H1 (cell line): ENCODE results near the gene ATOH7. TPM values are rescaled to one million over a fixed set of nuclear protein-coding genes. Genes with fewer than 3 reads are reported as not detected.
"Not testable (repeated sequence)": the region's sequence is repeated elsewhere in the genome, so short reads cannot be mapped to it uniquely, and the experiment has no call there.

Experiments used
- CTCF ChIA-PET: fragments of 300-600 bp; sonication (Branson Sonifier 250); formaldehyde crosslinking; loops from one replicate; lab custom pipeline; 2021; ENCODE audit not compliant: partially characterized antibody; lab: Charles Lee
- POLR2A ChIA-PET: fragments of 300-600 bp; sonication (Branson Sonifier 250); formaldehyde crosslinking; loops from one replicate; lab custom pipeline; 2021; ENCODE audit warnings: inconsistent platforms; ENCODE audit not compliant: partially characterized antibody; lab: Charles Lee
- DNase-seq, 2 experiments: peaks; one replicate each; pipeline versions ENCODE4 v3.0.0 to v3.0.0-alpha.2; 2010 to 2022; ENCODE audit warnings: low spot score in 2 of 2, low read depth in 1 of 2, mixed read lengths in 1 of 2
- FAIRE-seq: peaks from 2 replicates; lab custom pipeline; 2011; peaks lifted over from hg19 to GRCh38; lab: Jason Lieb, UNC
- H2AFZ ChIP-seq: 2 replicates; pipeline ENCODE4 v1.8.1; 2012; ENCODE audit warnings: low read length, inconsistent platforms
- H2AK5ac ChIP-seq: 2 replicates; pipeline ENCODE4 v1.6.1; 2013; ENCODE audit warnings: low read depth, low read length
- H2BK120ac ChIP-seq: replicated peaks from 2 replicates; pipeline ENCODE3; 2013; ENCODE audit warnings: low read depth, low read length, inconsistent platforms
- H2BK12ac ChIP-seq: 2 replicates; pipeline ENCODE4 v1.6.1; 2013; ENCODE audit warnings: low read depth, low read length
- H2BK15ac ChIP-seq: 2 replicates; pipeline ENCODE4 v1.6.1; 2013; ENCODE audit warnings: low read length
- H2BK20ac ChIP-seq: 2 replicates; pipeline ENCODE4 v1.6.1; 2013; ENCODE audit warnings: low read length
- H2BK5ac ChIP-seq: 2 replicates; pipeline ENCODE4 v1.6.1; 2013; ENCODE audit warnings: low read depth, low read length
- H3K14ac ChIP-seq: 2 replicates; pipeline ENCODE4 v1.6.1; 2013; ENCODE audit warnings: inconsistent platforms; ENCODE audit not compliant: insufficient read length
- H3K18ac ChIP-seq: 2 replicates; pipeline ENCODE4 v1.6.1; 2013; ENCODE audit warnings: low read length; ENCODE audit errors: extremely low read depth
- H3K23ac ChIP-seq: 2 replicates; pipeline ENCODE4 v1.6.1; 2013; ENCODE audit warnings: inconsistent platforms; ENCODE audit not compliant: insufficient read length
- H3K23me2 ChIP-seq: 2 replicates; pipeline ENCODE4 v1.6.1; 2013; ENCODE audit warnings: low read depth, low read length
- H3K27ac ChIP-seq: 2 replicates; pipeline ENCODE4 v1.6.1; 2011; ENCODE audit warnings: low read depth, low read length, inconsistent platforms
- H3K27me3 ChIP-seq, 4 experiments: replicated peaks in 1 of 4; 1 replicate in 1 of 4; 2 replicates in 3 of 4; pipeline versions ENCODE4 v1.6.1 to v1.8.1; 2011 to 2013; ENCODE audit warnings: low read length in 3 of 4, mild to moderate bottlenecking in 3 of 4, inconsistent platforms in 2 of 4, mixed read lengths in 2 of 4, moderate library complexity in 1 of 4; ENCODE audit not compliant: control insufficient read depth in 3 of 4, insufficient read depth in 3 of 4; ENCODE audit errors: extremely low read depth in 1 of 4
- H3K36me3 ChIP-seq, 4 experiments: 2 replicates each; pipeline versions ENCODE4 v1.6.1 to v1.8.1; 2011 to 2013; ENCODE audit warnings: mild to moderate bottlenecking in 4 of 4, low read length in 3 of 4, moderate library complexity in 2 of 4, control low read depth in 1 of 4, inconsistent platforms in 1 of 4; ENCODE audit not compliant: insufficient read depth in 4 of 4, control insufficient read depth in 2 of 4
- H3K4ac ChIP-seq: replicated peaks from 2 replicates; pipeline ENCODE3; 2013; ENCODE audit warnings: low read length, low read depth, mixed read lengths, inconsistent platforms; ENCODE audit not compliant: insufficient read length
- H3K4me1 ChIP-seq, 4 experiments: replicated peaks in 1 of 4; 1 replicate in 1 of 4; 2 replicates in 3 of 4; pipeline versions ENCODE4 v1.6.1 to v1.8.1; 2011 to 2013; ENCODE audit warnings: low read length in 3 of 4, inconsistent platforms in 2 of 4, mixed read lengths in 1 of 4; ENCODE audit not compliant: insufficient read depth in 4 of 4, control insufficient read depth in 3 of 4
- H3K4me2 ChIP-seq, 2 experiments: 2 replicates each; pipeline versions ENCODE4 v1.6.1 to v1.8.1; 2011 to 2013; ENCODE audit warnings: low read depth in 2 of 2, low read length in 2 of 2, control low read depth in 1 of 2, inconsistent platforms in 1 of 2, mild to moderate bottlenecking in 1 of 2; ENCODE audit not compliant: insufficient read depth in 1 of 2
- H3K4me3 ChIP-seq, 4 experiments: fragments of 200-600, 300-600 bp in 1 of 4; sonication (generic), shearing (Covaris generic), sonication (Bioruptor Twin) in 1 of 4; 2 replicates each; pipeline versions ENCODE4 v1.5.1 to v1.8.1; 2011 to 2016; ENCODE audit warnings: low read length in 4 of 4, low read depth in 3 of 4, control low read depth in 2 of 4, inconsistent platforms in 2 of 4, mild to moderate bottlenecking in 2 of 4, mixed read lengths in 1 of 4, moderate library complexity in 1 of 4; ENCODE audit not compliant: insufficient read depth in 2 of 4; ENCODE audit errors: extremely low read depth in 1 of 4
- H3K56ac ChIP-seq: replicated peaks from 2 replicates; pipeline ENCODE3; 2013; ENCODE audit warnings: low read depth, mild to moderate bottlenecking, mixed read lengths, low read length, inconsistent platforms; ENCODE audit not compliant: insufficient read length
- H3K79me1 ChIP-seq: 2 replicates; pipeline ENCODE4 v1.6.1; 2013; ENCODE audit warnings: low read depth, low read length, control low read depth
- H3K79me2 ChIP-seq, 2 experiments: 2 replicates each; pipeline versions ENCODE4 v1.6.1 to v1.8.1; 2012 to 2013; ENCODE audit warnings: low read length in 2 of 2, mild to moderate bottlenecking in 2 of 2, inconsistent platforms in 1 of 2; ENCODE audit not compliant: insufficient read depth in 2 of 2, control insufficient read depth in 1 of 2
- H3K9ac ChIP-seq, 4 experiments: replicated peaks in 1 of 4; 1 replicate in 1 of 4; 2 replicates in 3 of 4; pipeline versions ENCODE4 v1.6.1 to v1.8.1; 2011 to 2013; ENCODE audit warnings: low read depth in 3 of 4, low read length in 3 of 4, control low read depth in 2 of 4, mild to moderate bottlenecking in 2 of 4, moderate library complexity in 2 of 4, inconsistent platforms in 1 of 4; ENCODE audit errors: extremely low read depth in 1 of 4
- H3K9me3 ChIP-seq, 2 experiments: 2 replicates each; pipeline versions ENCODE4 v1.6.1 to v1.8.1; 2012 to 2013; ENCODE audit warnings: mild to moderate bottlenecking in 2 of 2, moderate library complexity in 2 of 2, control low read depth in 1 of 2, inconsistent platforms in 1 of 2, low read depth in 1 of 2, low read length in 1 of 2, mixed read lengths in 1 of 2; ENCODE audit not compliant: insufficient read depth in 2 of 2
- H4K20me1 ChIP-seq, 2 experiments: replicated peaks in 1 of 2; 2 replicates each; pipeline versions ENCODE3 to v1.8.1; 2011 to 2013; ENCODE audit warnings: inconsistent platforms in 2 of 2, low read length in 2 of 2, mild to moderate bottlenecking in 1 of 2; ENCODE audit not compliant: insufficient read depth in 2 of 2, control insufficient read depth in 1 of 2
- H4K5ac ChIP-seq: 2 replicates; pipeline ENCODE4 v1.6.1; 2013; ENCODE audit warnings: low read length, low read depth, mixed read lengths, inconsistent platforms; ENCODE audit not compliant: insufficient read length
- H4K8ac ChIP-seq: 2 replicates; pipeline ENCODE4 v1.8.0; 2013; ENCODE audit warnings: mild to moderate bottlenecking, moderate library complexity, low read length, inconsistent platforms; ENCODE audit not compliant: insufficient read depth; ENCODE audit errors: extremely low read depth
- H4K91ac ChIP-seq: replicated peaks from 2 replicates; pipeline ENCODE3; 2013; ENCODE audit warnings: low read length, mixed read lengths, inconsistent platforms; ENCODE audit not compliant: insufficient read length
- KDM1A ChIP-seq: fragments of 200-600, 300-600 bp; sonication (generic); IDR thresholded peaks from 2 replicates; pipeline ENCODE4 v1.7.1; 2016; ENCODE audit warnings: mild to moderate bottlenecking, low read length, borderline replicate concordance
- WGBS, 2 experiments: shearing (Covaris generic) in 1 of 2; methylation state at CpG; one replicate each; pipeline versions ENCODE4 v1.1.6 to v1.1.7; 2013 to 2015; ENCODE audit warnings: low lambda C conversion rate in 2 of 2, mixed read lengths in 2 of 2, inconsistent platforms in 1 of 2, low coverage in 1 of 2, missing lambda C conversion rate in 1 of 2; ENCODE audit not compliant: insufficient replicate concordance in 2 of 2, insufficient coverage in 1 of 2, insufficient read length in 1 of 2; ENCODE audit errors: extremely low coverage in 1 of 2, missing lambda C conversion rate in 1 of 2; 5-methylcytosine and 5-hydroxymethylcytosine counted together
- polyA plus RNA-seq, 7 experiments: library from polyadenylated mRNA; depleted of rRNA in 3 of 7; stranded (reverse) in 5 of 7; unstranded in 2 of 7; fragments of >200 nt in 5 of 7; fragments of 200-250 nt in 2 of 7; gene quantifications; 1 replicate in 5 of 7; 2 replicates in 1 of 7; 4 replicates in 1 of 7; pipeline versions ENCODE4 v1.2.1 to v1.2.3, GENCODE V29; 2011 to 2013; ENCODE audit warnings: missing spikeins in 2 of 7, mixed read lengths in 2 of 7
- total RNA-seq: library from RNA; stranded (reverse); fragmentation: NEBNext Ultra II Directional; extraction: Animal tissue kit (Norgen Biotek cat#: 25700); gene quantifications from 2 replicates; pipeline ENCODE4 v1.2.1, GENCODE V29; 2021

The ATOH7 gene
- total and polyA plus RNA-seq, 2 of the 8 experiments (the other 6 are each of a cell fraction or from before 2014, with no cell fraction given) = 0.39 to 1.0 TPM

GRCh38 chr10:68195776-68196175, 36.1 kb downstream of the ATOH7 start:
- FAIRE-seq = not testable (repeated sequence)
- CTCF ChIA-PET = interaction anchor here (1.7 to 3.0 kb wide), 3 partner anchors 15 to 39 kb away, joined by 4 to 14 read pairs (median 8); no protein-coding TSS in a partner anchor

More at GRCh38 chr10:68195776-68196175, 36.1 kb downstream of the ATOH7 start:
- not testable (repeated sequence) for H2BK5ac ChIP-seq, H3K14ac ChIP-seq, H2BK12ac ChIP-seq, H3K4me2 ChIP-seq, H3K4me1 ChIP-seq, H3K23ac ChIP-seq, H2BK15ac ChIP-seq, H4K5ac ChIP-seq, H3K27me3 ChIP-seq, H3K4ac ChIP-seq, DNase-seq, H3K9ac ChIP-seq, H3K23me2 ChIP-seq, H3K18ac ChIP-seq, H4K20me1 ChIP-seq, H2AFZ ChIP-seq, H3K36me3 ChIP-seq, H2BK20ac ChIP-seq, H3K79me1 ChIP-seq, H2AK5ac ChIP-seq, H3K4me3 ChIP-seq, H3K27ac ChIP-seq, H4K8ac ChIP-seq, H3K79me2 ChIP-seq, H3K9me3 ChIP-seq, H3K56ac ChIP-seq, H4K91ac ChIP-seq, H2BK120ac ChIP-seq
- TF ChIP-seq KDM1A = 0 out of 2 replicates have a peak, but pooled peaks have one; percentile 17
- WGBS, 2 experiments = 88% methylated on average over 2 of the region's 2 CpGs; no CpG with 5 or more reads in 1 of the 2 experiments
- POLR2A ChIA-PET = interaction anchor here (1.3 kb wide), 1 partner anchor 14 kb away, joined by 4 read pairs; no protein-coding TSS in a partner anchor
